ENCODE measurements around the gene TDRD12. TPM values are rescaled to one million over a fixed set of nuclear protein-coding genes. Genes with fewer than 3 reads are reported as not detected.

The TDRD12 gene
- total RNA-seq, 1 donor from 2014 or later: not detected

- no peak overlapping the region for H3K4me3 ChIP-seq (ENCODE audit: low read depth, low read length)
- TF ChIP-seq CTCF (conservative IDR thresholded peaks at IDR 0.05; ENCODE audit: low read depth, low read length): no peak
- DNase-seq (ENCODE audit: low read depth): no peak
These were observed 88.7 kb downstream of the TDRD12 start for GRCh38 chr19:32808236-32808635.

GRCh38 chr19:32809254-32809653 lies 89.7 kb downstream of the TDRD12 start:
- H3K4me3 ChIP-seq (ENCODE audit: low read depth, low read length): no peak overlapping the region
- TF ChIP-seq CTCF (conservative IDR thresholded peaks at IDR 0.05; ENCODE audit: low read depth, low read length): no peak
- no peak for DNase-seq (ENCODE audit: low read depth)

- DNase-seq (ENCODE audit: low read depth): no peak
- TF ChIP-seq CTCF (conservative IDR thresholded peaks at IDR 0.05; ENCODE audit: low read depth, low read length): no peak
- no peak overlapping the region for H3K4me3 ChIP-seq (ENCODE audit: low read depth, low read length)
These were observed 90.2 kb downstream of the TDRD12 start for GRCh38 chr19:32809754-32810153.

GRCh38 chr19:32810452-32810851 lies 90.9 kb downstream of the TDRD12 start:
- no peak for TF ChIP-seq CTCF (conservative IDR thresholded peaks at IDR 0.05; ENCODE audit: low read depth, low read length)
- H3K4me3 ChIP-seq (ENCODE audit: low read depth, low read length): no peak overlapping the region
- DNase-seq (ENCODE audit: low read depth): no peak

GRCh38 chr19:32811151-32811550 lies 91.6 kb downstream of the TDRD12 start:
- TF ChIP-seq CTCF (conservative IDR thresholded peaks at IDR 0.05; ENCODE audit: low read depth, low read length): no peak
- H3K4me3 ChIP-seq (ENCODE audit: low read depth, low read length): no peak overlapping the region
- no peak for DNase-seq (ENCODE audit: low read depth)

- no peak for DNase-seq (ENCODE audit: low read depth)
- H3K4me3 ChIP-seq (ENCODE audit: low read depth, low read length): no peak overlapping the region
- TF ChIP-seq CTCF (conservative IDR thresholded peaks at IDR 0.05; ENCODE audit: low read depth, low read length): no peak
These were observed 92.5 kb downstream of the TDRD12 start for GRCh38 chr19:32812036-32812435.

GRCh38 chr19:32812571-32812970 lies 93.0 kb downstream of the TDRD12 start:
- H3K4me3 ChIP-seq (ENCODE audit: low read depth, low read length): no peak overlapping the region
- no peak for TF ChIP-seq CTCF (conservative IDR thresholded peaks at IDR 0.05; ENCODE audit: low read depth, low read length)
- no peak for DNase-seq (ENCODE audit: low read depth)

Measured in epithelial cell of proximal tubule (primary cell).